ENCODE measurements around the gene KBTBD12.

The KBTBD12 gene

DNA sequence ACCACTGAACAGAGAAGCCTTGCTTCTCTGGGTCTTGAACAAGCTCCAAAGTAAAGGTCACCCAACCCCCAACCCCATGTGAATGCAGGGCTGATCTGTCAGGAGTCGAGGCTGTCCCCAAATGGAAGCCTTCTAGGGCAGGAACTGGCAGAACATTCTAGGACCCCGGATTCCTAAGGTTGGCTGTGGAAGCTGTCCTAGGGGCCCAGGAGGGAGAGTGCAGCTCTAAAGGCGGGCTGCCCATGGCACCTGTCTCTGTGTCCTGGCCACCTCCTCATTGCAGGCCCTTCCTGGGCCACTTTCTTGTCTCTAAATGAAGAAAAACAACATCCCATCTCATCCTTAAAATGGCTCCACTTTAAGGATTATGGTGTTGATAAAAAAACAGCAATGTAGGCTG, 83.6 kb downstream of the KBTBD12 start:
- TF ChIP-seq, protein P1, sequence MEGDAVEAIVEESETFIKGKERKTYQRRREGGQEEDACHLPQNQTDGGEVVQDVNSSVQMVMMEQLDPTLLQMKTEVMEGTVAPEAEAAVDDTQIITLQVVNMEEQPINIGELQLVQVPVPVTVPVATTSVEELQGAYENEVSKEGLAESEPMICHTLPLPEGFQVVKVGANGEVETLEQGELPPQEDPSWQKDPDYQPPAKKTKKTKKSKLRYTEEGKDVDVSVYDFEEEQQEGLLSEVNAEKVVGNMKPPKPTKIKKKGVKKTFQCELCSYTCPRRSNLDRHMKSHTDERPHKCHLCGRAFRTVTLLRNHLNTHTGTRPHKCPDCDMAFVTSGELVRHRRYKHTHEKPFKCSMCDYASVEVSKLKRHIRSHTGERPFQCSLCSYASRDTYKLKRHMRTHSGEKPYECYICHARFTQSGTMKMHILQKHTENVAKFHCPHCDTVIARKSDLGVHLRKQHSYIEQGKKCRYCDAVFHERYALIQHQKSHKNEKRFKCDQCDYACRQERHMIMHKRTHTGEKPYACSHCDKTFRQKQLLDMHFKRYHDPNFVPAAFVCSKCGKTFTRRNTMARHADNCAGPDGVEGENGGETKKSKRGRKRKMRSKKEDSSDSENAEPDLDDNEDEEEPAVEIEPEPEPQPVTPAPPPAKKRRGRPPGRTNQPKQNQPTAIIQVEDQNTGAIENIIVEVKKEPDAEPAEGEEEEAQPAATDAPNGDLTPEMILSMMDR (conservative IDR thresholded peaks at IDR 0.05; ENCODE audit: low read length) = no peak
- no peak for DNase-seq (ENCODE audit: low read depth)
- no peak overlapping the region for H3K4me3 ChIP-seq (ENCODE audit: low read length)

DNA sequence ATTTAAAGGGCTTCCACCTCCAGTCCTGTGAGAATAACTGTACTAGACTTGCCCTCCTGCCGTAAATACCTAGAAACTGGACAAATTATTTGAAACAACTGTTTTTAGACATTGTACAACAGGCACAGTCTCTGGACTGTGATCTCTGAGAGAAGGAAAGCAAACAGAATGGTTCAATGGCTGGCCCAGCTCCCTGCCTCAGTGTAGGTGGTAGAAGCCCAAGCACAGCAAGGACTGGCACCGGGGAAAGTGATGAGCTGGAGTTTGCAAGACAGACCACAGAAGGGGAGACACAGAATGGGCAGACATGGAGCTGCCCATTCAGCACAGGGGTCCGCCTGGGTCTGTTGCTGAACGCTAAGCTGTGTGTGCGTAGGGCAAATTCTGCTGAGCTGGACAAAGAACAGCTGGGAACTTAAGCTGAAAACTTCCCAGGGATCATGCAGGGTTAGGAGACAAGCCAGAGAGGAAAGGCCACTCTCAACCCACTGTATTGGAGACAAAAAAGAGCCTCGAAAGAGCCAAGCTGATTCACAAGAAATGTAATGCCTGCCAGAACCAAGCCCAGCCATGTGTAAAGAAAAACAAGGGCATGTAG, 84.6 kb downstream of the KBTBD12 start:
- H3K4me3 ChIP-seq (ENCODE audit: low read length) = no peak overlapping the region

DNA sequence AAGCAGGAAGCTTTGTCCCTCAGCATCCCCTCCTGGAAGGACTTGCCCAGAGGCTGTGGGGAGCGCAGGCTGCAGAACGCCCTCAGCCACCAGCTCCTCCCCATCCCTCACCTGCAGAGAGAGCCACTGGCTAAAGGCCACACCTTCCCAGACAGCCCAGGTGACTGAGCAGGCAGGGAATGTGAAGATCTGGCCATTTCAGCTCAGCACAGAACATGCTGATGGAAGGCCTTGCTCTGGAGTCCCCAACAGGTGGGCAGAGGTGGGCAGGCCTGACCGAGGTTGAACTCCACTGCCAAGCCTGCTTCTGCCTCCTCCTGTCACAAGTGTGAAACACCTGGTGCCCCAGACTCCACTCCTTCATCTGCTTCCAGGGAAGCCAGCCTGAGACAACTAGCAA, 86.5 kb downstream of the KBTBD12 start:
- TF ChIP-seq, protein P1 (conservative IDR thresholded peaks at IDR 0.05; ENCODE audit: low read length) = no peak
- no peak overlapping the region for H3K4me3 ChIP-seq (ENCODE audit: low read length)
- DNase-seq (ENCODE audit: low read depth) = no peak

More for the DNA sequence above, 84.6 kb downstream of the KBTBD12 start:
- TF ChIP-seq, protein P1 (conservative IDR thresholded peaks at IDR 0.05; ENCODE audit: low read length) = no peak
- no peak for DNase-seq (ENCODE audit: low read depth)

DNA sequence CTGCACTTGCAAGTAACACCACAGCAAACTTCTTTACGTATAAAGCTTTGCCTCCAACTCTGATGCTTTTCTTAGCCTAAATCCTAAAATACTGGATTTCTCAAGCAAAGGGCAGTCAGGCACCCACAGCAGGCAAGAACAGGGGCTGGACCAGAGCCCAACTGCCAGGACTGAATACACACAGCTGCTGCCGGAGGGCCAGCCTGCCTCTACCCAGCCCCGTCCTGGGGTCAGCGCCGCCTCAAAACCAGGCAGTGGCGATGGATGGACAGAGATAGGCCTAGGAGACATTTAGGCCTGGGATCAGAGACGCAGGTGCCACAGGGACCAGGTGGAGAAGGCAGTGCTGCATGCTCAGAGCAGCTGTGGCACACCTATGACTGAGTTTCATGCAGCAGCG, 89.6 kb downstream of the KBTBD12 start:
- TF ChIP-seq, protein P1 (conservative IDR thresholded peaks at IDR 0.05; ENCODE audit: low read length) = no peak
- H3K4me3 ChIP-seq (ENCODE audit: low read length) = no peak overlapping the region
- DNase-seq (ENCODE audit: low read depth) = no peak

DNA sequence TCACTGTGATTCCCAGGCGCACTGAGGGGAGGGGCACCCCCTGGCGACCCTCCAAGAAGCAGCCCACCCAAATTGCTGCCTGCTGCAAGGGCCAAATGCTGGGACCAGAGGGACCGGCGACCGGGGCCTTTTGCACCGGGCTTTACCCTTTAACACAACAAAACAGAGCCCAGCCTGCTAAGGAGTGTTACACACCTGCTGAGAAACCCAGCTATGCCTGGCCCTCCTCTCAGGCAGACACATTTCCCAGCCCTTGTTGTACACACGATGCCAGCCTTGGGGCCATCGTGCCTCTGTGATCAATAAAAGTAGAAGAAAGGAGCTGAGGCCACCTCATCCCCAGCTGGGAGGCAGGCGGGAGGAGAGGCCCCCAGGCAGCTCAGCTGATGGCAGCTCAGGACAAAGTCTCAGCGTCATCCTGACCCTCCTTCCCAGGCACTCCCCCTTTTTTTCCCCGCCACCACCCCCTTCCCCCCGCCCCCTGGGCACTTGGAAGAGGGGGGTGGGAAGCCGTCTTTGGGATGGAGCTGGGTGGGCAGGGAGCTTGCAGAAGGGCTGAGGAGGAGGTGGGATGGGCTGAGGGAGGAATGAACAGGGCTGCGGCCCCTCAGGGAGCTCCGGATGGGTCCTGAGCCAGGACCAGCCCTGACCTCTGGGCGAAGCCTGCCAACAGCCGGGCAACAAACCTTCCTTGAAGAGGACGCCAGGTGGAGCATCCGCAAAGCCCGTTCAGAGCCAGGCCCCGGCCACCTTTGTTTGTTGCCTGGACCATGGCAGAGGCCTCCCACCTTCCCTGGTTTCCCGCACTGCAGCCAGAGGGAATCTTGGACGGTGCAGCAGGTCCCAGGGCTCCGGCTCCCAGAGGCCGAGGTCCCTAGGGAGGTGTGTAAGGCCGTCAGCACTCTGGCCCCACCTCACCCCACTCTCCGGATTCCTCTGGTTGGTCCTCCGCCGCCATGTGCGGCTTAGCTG, 91.3 kb downstream of the KBTBD12 start:
- H3K4me3 ChIP-seq (ENCODE audit: low read length) = no peak overlapping the region
- TF ChIP-seq, protein P1 (conservative IDR thresholded peaks at IDR 0.05; ENCODE audit: low read length) = no peak
- DNase-seq (ENCODE audit: low read depth) = no peak

DNA sequence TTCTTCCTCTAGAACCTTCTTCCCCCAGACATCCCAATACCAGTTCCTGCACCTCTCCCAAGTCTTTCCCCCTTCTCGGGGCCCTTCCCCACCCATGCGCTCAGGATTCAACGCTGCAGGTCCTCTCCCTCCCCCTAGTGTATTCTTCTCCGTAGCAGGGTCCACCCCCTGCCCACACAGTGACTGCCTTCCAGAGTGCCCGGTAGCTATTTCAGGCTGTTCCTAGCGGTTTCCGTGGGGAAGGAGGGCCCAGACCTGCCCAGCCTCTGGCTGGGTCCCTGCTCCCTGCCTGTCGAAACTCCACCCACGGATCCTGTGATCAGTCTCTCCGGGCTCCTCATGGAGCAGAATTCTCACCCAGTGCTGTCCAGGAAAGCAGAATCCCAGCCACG, 92.0 kb downstream of the KBTBD12 start:
- H3K4me3 ChIP-seq (ENCODE audit: low read length) = no peak overlapping the region
- no peak for DNase-seq (ENCODE audit: low read depth)

More for the DNA sequence above, 92.0 kb downstream of the KBTBD12 start:
- TF ChIP-seq, protein P1 (conservative IDR thresholded peaks at IDR 0.05; ENCODE audit: low read length) = no peak
